HCEC 1CT (cell line): ENCODE results near the gene LTK.
A peak's percentile ranks its signal among the peaks of the same experiment; 100 is the strongest.

Experiments
- DNase-seq: peaks from one replicate; pipeline ENCODE4 v3.0.0-alpha.2; 2017

LTK gene

DNA sequence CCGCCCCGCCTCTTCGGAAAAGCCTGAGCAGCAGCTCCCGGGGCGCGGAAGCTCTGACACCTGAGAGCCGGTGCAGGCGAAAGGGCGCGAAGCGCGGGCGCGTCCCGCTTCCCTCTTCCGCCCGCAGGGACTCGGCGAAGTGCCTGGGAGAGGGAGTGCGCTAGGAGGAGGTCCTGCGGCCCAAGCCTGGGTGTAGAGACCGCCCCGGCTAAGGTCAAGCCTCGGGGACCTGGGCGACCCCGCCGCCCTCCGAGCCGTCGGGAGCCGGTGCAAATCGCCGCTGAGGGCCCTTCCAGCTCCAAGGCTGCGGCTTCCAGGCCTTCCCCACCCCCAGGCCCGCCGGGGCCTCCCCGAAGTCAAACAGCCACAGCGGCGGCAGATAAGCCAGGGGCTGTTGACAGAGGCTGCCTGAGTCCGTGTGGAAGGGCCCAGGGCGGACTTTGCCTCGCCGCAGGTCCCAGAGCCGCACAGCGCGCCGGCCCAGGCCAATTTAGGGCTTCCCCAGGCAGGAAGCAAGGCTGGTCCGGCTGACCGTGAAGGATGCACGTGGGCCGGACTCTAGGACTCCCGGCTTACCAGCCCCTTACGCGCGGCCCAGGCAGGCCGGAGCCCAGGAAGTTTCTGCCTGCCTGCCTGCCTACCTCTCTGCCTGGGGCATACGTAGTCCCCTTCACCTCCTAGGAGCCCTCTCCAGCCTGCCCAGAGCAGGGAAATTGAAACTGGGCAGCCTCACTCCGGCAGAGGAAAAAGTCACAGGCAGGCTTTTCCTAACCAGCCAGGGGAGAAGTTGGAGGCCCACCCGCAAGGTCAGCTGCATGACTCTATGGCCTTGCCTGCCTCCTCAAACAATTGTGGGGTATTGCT, 17.7 kb downstream of the LTK start:
- DNase-seq = no peak

DNA sequence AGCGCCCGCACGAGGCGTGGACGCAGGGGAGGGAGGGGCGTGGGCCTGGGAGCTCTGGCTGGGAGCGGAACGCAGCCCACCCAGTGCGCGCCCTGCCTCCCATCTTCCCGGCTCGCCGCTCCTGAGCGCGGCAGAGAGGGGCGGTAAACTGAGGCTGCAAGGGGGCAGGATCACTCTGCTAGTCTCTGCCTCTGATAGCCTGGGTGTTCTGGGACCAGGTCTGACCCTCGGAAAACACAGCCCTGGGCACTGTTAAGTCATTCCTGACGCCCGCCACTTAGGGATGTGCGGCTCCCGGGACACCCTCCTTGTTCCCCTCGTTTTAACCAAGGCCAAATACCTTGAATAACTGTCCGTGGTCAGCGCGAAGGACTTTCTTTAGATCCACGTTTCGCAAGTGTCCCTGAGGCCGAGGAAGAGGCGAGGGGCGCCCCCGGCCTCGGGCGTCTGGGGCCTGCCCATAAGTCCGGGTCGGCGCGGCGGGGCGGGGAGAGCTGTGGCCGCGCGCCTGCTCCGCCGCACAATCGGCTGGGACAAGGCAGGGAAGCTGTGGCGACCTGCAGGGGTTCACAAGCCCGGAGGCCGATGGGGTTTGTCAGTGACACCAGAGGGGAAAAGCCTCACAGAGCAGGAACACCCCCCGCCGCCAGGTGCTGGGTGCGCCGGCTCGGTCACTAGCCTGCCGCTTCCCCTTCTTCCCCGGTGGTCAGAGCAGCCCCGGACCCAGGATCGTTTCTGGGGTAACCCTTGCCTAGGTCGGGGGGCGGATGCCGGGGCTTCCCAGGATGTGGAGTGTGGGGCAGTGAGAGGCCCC, 18.5 kb downstream of the LTK start:
- DNase-seq = no peak

DNA sequence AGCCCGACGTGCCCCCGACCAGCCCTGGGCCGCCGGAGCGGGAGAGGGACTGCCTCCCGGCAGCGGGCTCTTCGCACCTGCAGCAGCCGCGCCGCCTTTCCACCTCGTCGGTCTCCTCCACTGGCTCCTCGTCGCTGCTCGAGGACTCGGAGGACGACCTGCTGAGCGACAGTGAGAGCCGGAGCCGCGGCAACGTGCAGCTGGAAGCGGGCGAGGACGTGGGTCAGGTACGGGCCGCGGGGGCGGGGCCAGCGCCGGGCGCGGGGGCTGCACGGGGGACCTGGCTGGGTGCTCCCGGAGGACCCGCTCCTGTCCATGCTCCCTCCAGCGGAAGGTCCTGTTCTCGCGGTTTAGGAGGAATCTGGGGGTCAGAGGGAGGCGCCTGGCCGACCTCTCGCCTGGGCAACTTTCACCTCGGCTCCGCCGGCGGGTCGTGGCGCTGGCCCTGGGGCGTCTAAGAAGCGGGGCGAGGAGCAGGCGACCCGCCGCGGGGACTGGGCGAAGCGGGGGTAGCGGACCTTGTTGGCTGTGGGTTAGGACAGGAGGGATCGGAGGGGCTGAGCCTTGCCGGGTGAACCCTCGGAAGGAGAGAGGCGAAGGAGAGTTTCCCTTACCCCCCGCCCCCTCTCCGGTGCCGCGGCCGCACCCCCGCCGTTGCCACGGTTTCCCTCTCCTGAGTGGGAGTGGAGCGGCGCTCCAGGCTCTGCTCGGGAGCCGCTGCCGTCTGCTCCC, 19.3 kb downstream of the LTK start:
- DNase-seq = no peak

DNA sequence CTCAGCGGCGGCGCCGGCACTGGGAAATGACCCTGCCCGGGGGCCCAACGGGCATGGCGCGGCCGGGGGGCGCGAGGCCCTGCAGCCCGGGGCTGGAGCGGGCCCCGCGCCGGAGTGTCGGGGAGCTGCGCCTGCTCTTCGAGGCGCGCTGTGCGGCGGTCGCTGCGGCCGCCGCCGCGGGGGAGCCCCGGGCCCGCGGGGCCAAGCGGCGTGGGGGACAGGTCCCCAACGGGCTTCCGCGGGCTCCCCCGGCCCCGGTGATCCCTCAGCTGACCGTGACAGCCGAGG, 19.8 kb downstream of the LTK start:
- no peak for DNase-seq

DNA sequence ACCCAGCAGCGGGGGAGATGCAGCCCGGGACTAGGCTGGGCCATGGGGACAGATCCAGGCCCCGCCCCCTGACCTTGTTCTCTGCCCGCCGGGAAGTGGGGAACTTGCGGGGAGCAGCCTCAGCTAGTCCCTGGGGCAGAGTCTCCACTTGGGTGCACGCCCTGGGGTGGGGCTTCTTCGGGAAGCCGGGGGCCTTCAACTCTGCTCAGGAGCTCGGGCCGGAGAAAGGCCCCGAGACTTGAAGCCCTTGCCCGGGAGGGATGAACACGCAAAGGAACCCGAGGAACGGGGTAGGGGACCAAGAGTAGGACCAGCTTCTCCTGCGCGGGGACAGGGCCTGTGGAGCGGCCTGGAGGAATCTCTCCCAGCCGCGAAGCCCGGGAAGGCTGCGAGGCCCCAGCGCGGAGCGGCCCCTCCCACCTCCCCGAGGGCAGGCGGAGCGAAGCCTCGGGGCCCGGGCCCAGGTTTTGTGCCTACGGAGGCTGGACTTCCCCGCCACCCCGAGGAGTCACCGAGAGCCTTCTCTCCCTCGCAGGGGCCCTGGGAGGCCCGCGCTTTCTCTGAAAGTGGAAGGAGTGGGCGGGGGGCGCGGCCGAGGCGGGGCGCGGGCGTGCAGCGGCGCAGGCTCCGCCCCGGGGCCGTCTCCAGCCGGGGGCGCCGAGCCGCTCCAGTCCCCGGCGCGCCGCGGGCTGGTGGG, 20.3 kb downstream of the LTK start, which contains the start of gene ITPKA:
Gene ITPKA (plus strand): TSS at position 670 of the 697 bp plus-strand sequence. CDS start 54 bp downstream, outside the sequence.
- DNase-seq = peak; percentile 74

DNA sequence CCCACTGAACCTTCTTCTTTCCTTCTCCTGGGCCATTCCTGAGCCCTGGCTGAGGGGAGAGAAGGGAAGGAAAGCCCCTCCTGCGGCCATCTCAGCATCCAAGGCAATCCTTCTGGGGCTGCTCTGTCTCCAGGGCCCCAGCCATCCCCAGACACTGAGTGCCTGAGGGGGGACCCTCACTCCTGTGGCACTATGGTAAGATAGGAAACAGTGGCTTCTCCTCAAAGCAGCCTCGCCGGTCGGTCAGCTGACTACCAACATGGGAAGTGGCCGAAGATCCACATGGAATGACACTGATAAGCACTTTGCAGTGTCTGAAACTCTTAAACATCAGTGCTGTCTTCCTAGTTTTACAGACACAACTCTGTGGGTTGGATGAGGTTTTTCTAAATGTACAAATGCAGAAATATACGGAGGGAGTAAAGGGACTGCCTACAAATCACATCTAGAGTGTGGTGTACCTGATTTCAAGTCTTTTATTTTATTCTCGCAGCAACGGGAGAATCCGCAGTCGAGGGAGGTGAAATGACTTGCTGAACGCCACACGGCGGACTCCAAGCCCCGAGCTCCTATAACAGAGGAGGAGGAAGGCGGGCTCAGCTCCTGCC, 20.9 kb downstream of the LTK start:
- DNase-seq = peak; percentile 1

DNA sequence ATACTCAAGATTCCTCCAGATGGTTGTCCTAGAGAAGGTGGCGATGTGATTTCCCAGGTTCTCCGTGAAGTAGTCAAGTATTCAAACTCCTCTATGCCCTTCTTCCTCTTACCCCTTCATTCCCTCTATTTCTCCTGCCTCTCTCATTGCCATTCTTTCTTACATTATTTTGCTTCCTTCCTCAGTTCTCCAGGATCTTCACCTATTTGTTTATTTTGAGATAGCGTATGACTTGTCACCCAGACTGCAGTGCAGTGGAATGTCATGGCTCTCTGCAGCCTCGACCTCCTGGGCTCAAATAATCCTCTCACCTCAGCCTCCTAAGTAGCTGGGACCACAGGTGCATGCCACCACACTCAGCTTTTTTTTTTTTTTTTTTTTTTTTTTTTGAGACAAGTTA, 21.7 kb downstream of the LTK start:
- no peak for DNase-seq

DNA sequence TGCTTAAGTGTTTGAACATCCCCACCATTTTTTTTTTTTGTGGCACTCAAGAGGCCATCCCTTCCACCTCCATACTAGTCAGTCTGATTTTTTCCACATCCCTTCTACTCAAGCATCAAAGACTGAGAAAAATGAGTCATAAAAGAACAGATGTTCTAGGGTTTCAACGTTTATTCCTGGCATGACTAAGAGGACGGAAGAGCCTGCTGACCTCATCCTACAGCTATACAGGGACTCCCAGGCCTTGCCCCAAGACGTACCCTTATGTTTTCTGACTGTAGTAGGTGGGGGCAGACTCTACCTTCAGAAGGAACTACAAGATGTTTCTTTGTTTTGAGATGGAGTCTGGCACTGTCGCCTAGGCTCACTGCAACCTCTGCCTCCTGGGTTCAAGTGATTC, 23.3 kb downstream of the LTK start:
- peak; percentile 99 for DNase-seq

DNA sequence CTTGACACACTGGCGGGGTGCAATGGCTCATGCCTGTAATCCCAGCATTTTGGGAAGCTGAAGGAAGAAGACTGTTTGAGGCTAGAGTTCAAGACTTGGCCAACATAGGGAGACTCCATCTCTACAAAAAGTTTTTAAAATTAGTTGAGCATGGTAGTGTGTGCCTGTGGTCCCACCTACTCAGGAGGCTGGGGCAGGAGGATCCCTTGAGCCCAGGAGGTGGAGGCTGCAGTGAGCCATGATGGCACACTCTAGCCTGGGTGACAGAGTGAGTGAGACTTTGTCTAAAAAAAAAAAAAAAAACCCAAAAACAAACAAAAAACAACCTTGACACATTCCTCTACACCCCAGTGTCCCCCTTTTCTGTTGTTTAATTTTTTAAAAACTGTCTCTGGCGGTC, 24.0 kb downstream of the LTK start:
- DNase-seq = no peak

DNA sequence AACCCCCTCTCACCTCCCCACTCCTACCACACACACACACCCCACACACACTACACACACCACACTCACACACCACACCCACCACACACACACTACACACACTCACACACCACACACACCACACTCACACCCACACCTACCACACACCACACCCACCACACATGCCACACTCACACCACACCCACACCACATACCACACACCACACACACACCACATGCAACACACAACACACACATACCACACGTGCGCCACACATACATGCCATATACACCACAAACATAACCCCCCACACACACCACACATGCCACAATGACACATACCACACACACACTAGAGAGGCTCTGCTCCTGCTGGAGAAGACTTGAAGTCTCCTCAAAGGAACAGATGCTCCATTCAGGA, 25.8 kb downstream of the LTK start:
- no peak for DNase-seq

DNA sequence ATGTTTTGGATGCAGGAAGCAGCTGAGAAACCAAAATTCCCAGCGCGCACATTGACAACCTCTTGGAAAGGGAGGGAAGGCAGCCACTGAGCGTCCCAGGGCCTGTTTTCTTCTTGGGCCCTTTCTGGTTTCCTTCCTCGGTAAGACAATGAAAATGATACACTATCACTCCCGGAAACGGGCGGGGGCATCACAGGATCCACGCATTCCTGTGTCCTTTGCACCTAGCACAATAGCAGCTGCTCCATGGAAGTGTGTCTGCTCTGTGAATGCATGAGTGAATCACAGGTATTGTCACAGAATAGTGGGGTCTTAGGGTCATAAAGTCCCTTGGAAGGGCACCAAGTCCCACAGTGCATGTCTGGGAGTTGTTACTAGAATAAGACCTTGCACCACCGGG, 26.2 kb downstream of the LTK start:
- DNase-seq = no peak

DNA sequence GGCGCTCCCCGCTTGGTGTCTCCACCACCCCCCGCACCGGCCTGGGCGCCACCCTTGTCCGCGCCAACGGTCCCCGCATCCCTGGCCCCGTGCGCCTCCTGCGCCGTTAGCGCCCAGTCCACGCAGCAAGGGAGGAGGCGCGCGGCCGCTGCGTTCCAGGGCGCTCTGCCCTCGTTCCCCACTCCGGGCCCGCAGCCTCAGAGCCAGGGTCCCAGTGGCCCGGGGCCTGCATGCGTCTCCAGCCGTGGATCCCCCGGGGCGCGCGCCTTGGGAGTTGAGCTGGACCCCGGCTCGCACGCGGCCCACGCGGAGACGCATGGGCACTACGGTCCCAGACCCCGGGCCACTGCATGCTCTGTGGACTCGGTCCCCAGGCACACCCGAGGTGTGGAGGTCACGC, 27.3 kb downstream of the LTK start:
- no peak for DNase-seq

DNA sequence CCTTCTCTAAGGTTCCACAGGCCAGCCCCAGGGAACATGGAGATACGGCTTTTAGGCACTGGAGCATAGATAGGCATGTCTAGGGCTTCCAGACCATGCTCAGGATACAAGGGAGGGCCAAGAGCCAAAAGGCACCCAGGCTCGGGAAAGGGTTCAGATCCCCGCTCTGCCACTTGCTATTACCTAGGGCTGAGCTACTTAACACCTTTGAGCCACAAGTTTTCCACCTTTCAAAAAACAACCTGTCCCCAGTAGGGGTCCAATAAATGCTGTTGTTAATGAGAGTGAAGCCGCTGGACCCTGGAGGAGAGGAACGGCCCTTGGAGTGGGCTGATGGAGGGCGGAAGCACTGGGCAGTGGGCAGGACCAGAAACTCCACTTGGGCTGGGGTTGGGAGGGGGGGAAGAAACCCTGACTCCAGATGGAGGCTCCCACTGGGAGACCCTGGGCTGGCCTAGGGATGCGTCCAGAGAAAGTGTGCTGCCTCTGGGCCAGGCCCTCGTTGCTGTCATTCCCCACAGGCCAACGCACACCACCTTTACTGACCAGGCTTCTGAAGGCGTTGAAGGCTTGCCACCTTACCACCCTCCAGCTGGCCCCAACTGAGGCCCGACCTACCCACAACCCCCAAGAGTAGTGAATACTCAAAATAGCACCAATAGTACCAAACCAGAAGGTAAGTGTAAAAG, 28.5 kb downstream of the LTK start:
- DNase-seq = no peak

DNA sequence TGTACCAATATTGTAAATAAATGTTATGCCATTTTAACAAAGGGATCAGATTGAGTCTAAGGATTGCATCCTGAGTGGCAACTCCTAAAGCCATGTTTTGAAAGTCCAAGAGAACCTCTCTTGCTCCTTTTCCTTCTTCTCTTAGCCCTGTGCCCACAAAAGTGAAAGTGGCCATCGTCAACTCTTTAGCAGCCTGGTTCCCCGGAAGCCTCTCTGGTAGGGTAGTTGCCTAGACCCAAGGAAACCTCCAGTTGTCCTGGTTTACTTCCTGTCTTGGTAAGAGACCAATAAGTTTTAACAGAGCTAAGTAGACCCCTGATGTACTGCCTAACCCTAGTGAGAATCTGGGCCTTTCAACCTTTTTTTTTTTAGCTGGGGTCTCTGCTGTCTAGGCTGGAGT, 30.1 kb downstream of the LTK start:
- DNase-seq = no peak

DNA sequence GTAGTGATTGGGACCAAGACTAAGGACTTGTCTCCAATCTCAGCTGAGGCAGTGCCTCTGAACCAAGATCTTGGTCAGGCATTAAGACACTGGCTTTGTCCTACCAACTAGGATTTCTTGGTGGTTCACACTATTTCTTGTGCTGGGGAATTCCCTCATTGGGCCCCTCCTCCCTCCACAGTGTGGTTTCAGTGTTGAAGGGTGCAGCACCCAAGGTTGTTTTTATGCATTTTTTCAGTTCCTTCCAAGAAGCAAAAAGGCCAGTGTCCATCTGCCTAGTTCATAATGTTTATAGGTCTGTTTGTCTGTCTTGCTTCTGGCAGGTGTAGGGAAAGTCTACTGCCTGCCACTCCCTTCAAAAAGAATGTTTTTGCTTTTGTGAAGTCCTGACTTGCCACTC, 30.5 kb downstream of the LTK start:
- DNase-seq = no peak

DNA sequence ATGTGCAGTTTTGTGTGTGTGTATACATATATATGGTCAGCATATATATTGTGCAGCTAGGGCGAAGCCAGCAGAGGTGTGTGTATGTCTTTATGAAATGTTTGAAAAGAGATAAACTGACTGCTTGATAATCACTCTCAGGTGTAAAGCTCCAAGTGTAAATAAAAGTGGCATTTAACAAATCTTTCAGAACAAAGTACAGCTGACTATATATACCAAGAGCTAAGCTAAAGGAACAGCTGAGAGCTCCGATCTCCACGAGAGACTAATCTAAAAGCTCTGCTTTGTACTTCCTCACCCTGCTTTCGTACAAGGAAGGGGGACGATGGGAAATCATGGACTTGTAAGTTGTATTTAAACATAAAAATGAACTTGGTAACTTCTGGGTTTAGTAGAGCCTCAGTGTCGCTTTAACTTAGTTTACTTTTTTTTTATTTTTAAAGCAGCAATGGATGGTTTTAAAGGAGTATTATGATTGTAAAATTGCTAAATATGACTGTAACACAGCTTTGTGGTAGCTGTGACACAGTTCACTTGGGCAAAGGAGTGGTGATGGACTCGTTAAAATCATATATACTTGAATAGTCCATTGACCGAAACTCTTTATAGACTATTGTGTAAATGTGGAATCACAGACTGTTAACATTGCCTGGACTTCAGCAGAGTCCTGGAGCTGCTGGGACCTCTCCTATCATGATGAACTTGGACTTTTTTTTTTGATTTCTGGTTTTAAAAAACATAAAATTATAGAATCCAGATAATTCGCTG, 31.3 kb downstream of the LTK start:
- no peak for DNase-seq

DNA sequence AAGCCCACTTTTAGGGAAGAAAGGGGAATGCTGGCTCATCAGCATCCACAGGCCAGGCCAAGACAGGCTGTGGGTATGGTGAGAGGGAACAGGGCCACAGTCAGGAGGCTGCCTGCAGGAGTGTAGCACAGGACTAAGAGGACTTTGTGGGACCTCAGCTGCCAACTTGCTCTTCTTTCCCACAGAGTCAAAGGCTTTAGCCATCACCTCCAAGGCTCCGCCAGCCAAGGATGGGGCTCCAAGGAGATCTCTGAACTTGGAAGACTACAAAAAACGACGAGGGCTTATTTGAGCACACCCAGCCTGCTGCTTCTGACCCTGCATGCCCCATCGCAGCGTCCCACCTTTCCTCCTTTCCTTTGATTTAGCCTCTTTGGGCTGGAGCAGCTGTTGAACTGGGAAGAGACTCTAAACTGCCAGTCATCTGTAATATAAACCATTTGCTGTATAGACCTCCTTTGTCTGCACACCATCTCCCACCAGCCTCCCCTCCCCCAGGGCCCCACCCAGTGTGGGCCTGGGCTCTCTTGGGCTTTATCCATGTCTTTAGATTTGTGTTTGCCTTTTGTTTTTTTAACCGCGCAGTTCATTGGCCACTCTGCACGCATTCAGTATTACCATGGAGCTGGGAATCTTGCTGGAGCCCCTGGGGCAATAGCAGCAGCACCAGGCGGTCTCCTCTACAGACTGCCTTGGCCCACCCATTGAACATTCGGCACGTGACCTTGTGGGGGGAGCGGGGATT, 33.1 kb downstream of the LTK start:
- DNase-seq = no peak

DNA sequence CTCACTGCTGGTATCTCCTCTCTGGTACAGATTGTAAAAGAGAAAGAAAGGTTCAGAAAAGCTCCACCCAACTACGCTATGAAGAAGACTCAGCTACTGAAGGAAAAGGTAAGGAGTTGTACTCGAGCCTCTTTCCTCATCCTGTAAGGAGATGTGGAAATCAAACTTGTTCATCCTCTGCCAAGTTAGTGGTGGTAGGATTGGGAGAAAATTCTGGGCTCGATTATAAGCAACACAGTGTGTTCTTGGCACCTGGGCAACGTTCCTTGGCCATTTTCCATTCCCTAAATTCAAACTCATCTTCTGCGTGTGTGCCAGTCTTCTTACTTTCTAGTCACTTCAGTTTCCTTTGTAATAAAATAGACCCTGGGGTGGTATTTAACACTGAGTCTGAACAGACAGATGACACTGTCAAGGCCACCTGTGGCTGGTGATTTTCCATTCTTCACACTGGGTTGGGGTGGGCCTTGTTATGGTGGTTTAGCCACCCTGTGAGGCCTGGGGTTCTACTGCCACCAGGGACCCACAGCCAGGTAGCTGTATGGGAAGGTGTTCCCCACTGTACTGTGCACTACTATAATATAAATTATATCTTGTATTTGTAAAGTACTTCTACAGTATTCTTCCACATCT, 37.1 kb downstream of the LTK start:
- DNase-seq = no peak

DNA sequence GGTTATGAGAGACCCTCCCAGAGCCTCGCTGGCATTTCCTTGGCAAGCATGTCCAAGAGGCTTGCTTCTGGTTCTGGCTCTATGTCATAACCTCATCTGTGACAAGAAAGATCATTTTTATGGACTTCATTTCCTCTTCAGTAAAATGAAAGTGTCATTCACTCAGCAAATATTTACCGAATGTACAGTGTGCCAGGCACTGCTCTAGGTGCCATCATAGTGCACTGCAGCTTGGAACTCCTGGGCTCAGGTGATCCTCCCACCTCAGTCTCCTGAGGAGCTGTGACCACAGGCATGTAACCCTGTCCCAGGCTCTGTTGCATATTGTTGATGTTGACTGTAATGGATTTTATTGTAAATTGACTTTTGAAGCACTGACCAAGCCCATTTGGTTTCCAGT, 38.7 kb downstream of the LTK start:
- DNase-seq = no peak

DNA sequence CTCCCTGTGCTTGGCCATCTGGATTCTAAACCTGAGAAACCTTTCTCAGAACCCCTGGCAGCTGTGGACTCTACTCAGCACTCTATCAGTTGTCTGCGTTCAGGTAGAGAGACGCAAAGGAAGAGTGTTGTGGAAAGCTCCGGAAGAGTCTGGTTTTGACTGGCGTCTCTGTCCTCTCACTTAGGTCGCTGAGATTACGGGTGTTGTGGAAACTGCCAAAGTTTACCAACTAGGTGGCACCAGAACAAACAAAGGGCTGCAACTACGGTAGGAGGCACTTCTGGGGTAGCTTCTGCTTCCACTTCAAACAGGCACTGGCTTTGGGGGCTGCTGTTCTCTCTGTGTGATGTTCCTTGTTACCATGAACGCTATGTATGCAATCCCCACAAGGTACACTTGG, 39.2 kb downstream of the LTK start:
- no peak for DNase-seq
